ENCODE data around the gene CAMK2N1. TPM values are rescaled to one million over a fixed set of nuclear protein-coding genes. Genes with fewer than 3 reads are reported as not detected.

CAMK2N1 gene
- polyA plus RNA-seq, 1 donor (not counting 4 experiments of a cell fraction or from before 2014, with no cell fraction given): 46.0 TPM

- no peak for FAIRE-seq
- no peak overlapping the region for H2AFZ ChIP-seq (ENCODE audit: control insufficient read depth, low read length)
- dilution Hi-C loops (cut with MboI; ENCODE audit: extremely low pct_ligation_motif_present, low sequenced_read_pairs): no loop called here
Observed at GRCh38 chr1:20484519-20485462, 1.2 kb downstream of the CAMK2N1 start.

GRCh38 chr1:20483833-20484518 is 2.0 kb downstream of the CAMK2N1 start:
- Histone ChIP-seq H3K27me3 (ENCODE audit: control insufficient read depth, extremely low read depth, insufficient read depth, low read length) (no peaks in the 10 kb centered on the region), H3K9me1 (ENCODE audit: control insufficient read depth, extremely low read depth, insufficient read depth, low read length) (peaks cover 3% of the 10 kb centered on the region), H3K9ac (ENCODE audit: control insufficient read depth, extremely low read depth, insufficient read depth, low read length) (peak overlapping the region; percentile 94), H3K4me2 (ENCODE audit: control insufficient read depth, extremely low read depth, insufficient read depth, low read depth, low read length) (peak overlapping the region; percentile 70), H3K36me3 (ENCODE audit: control insufficient read depth in 2 of 2, extremely low read depth in 1 of 2, insufficient read depth in 2 of 2, low read length in 2 of 2) (no peaks in the 10 kb centered on the region), H3K9me3 (ENCODE audit: control insufficient read depth, low read depth, low read length) (no peaks in the 10 kb centered on the region), H3K79me2 (ENCODE audit: control insufficient read depth, insufficient read depth, low read length) (peaks cover 24% of the 10 kb centered on the region), H3K4me1 (ENCODE audit: control insufficient read depth, extremely low read depth, insufficient read depth, low read length) (peaks cover 29% of the 10 kb centered on the region), H3K27ac (ENCODE audit: control insufficient read depth, insufficient read depth, low read length) (peak overlapping the region; percentile 90), H3K4me3 (ENCODE audit: control insufficient read depth in 2 of 3, extremely low read depth in 1 of 3, insufficient read depth in 2 of 3, low read depth in 1 of 3, low read length in 3 of 3) (peak overlapping the region; percentile 78 to 96 (median 85)), H4K20me1 (ENCODE audit: control insufficient read depth, extremely low read depth, insufficient read depth, low read length) (peaks cover 18% of the 10 kb centered on the region), H2AFZ (ENCODE audit: control insufficient read depth, low read length) (no peak overlapping the region)
- no peak for DNase-seq (ENCODE audit: low read depth, low spot score)
- dilution Hi-C loops (cut with MboI; ENCODE audit: extremely low pct_ligation_motif_present, low sequenced_read_pairs): no loop called here
- no peak for FAIRE-seq
- TF ChIP-seq CTCF (optimal IDR thresholded peaks at IDR 0.05 in 1 of 3, IDR thresholded peaks at IDR 0.05 in 1 of 3, conservative IDR thresholded peaks at IDR 0.05 in 1 of 3; ENCODE audit: extremely low read depth in 1 of 3, insufficient read depth in 2 of 3, low read length in 3 of 3) (peak in 2 of 3 experiments; percentile 2 to 24), EZH2 (IDR thresholded peaks at IDR 0.05; ENCODE audit: low read length) (no peak)

More at GRCh38 chr1:20484519-20485462, 1.2 kb downstream of the CAMK2N1 start:
- Histone ChIP-seq H4K20me1 (ENCODE audit: control insufficient read depth, extremely low read depth, insufficient read depth, low read length) (peaks cover 18% of the 10 kb centered on the region), H3K4me2 (ENCODE audit: control insufficient read depth, extremely low read depth, insufficient read depth, low read depth, low read length) (peak overlapping the region; percentile 70), H3K4me3 (ENCODE audit: control insufficient read depth in 2 of 3, extremely low read depth in 1 of 3, insufficient read depth in 2 of 3, low read depth in 1 of 3, low read length in 3 of 3) (peak overlapping the region; percentile 78 to 96 (median 85)), H3K9me3 (ENCODE audit: control insufficient read depth, low read depth, low read length) (no peaks in the 10 kb centered on the region), H3K27ac (ENCODE audit: control insufficient read depth, insufficient read depth, low read length) (peak overlapping the region; percentile 90), H3K4me1 (ENCODE audit: control insufficient read depth, extremely low read depth, insufficient read depth, low read length) (peaks cover 29% of the 10 kb centered on the region), H3K36me3 (ENCODE audit: control insufficient read depth in 2 of 2, extremely low read depth in 1 of 2, insufficient read depth in 2 of 2, low read length in 2 of 2) (no peaks in the 10 kb centered on the region), H3K9me1 (ENCODE audit: control insufficient read depth, extremely low read depth, insufficient read depth, low read length) (peaks cover 3% of the 10 kb centered on the region), H3K27me3 (ENCODE audit: control insufficient read depth, extremely low read depth, insufficient read depth, low read length) (no peaks in the 10 kb centered on the region), H3K79me2 (ENCODE audit: control insufficient read depth, insufficient read depth, low read length) (peaks cover 24% of the 10 kb centered on the region), H3K9ac (ENCODE audit: control insufficient read depth, extremely low read depth, insufficient read depth, low read length) (peak overlapping the region; percentile 94)
- no peak for TF ChIP-seq EZH2 (IDR thresholded peaks at IDR 0.05; ENCODE audit: low read length)
- no peak for TF ChIP-seq CTCF (optimal IDR thresholded peaks at IDR 0.05 in 1 of 3, IDR thresholded peaks at IDR 0.05 in 1 of 3, conservative IDR thresholded peaks at IDR 0.05 in 1 of 3; ENCODE audit: extremely low read depth in 1 of 3, insufficient read depth in 2 of 3, low read length in 3 of 3)
- DNase-seq (ENCODE audit: low read depth, low spot score): no peak
